Heart left ventricle (tissue), 16 donors: Measurements from ENCODE around the gene HCCS. TPM values are rescaled to one million over a fixed set of nuclear protein-coding genes. Genes with fewer than 3 reads are reported as not detected.

Source experiments
- ATAC-seq, 4 donors: fragments of 200-7000 bp; cut with Tn5 transposase; one replicate each; pipeline ENCODE4 v1.9.1; 2020 to 2022; ENCODE audit warnings: moderate library complexity in 4 of 4, mild to moderate bottlenecking in 3 of 4, moderate number of reproducible peaks in 1 of 4
- DNase-seq, 5 donors: peaks; one replicate each; pipeline ENCODE4 v3.0.0-alpha.2; 2020
- H3K27ac ChIP-seq, 12 donors: fragments of 200-600 bp; sonication (generic) in 4 of 12; one replicate each; pipeline versions ENCODE4 v1.5.0 to v1.8.0; 2016 to 2022; ENCODE audit warnings: mild to moderate bottlenecking in 2 of 12
- H3K27me3 ChIP-seq, 9 donors: fragments of 200-600 bp; sonication (generic) in 2 of 9; one replicate each; pipeline versions ENCODE4 v1.5.1 to v1.8.0; 2016 to 2022; ENCODE audit warnings: mild to moderate bottlenecking in 3 of 9
- H3K36me3 ChIP-seq, 9 donors: fragments of 200-600 bp; sonication (generic) in 2 of 9; one replicate each; pipeline versions ENCODE4 v1.5.0 to v1.8.0; 2018 to 2022; ENCODE audit warnings: mild to moderate bottlenecking in 2 of 9
- H3K4me1 ChIP-seq, 12 donors: fragments of 200-600 bp; sonication (generic) in 4 of 12; one replicate each; pipeline versions ENCODE4 v1.5.0 to v1.8.0; 2016 to 2022; ENCODE audit warnings: mild to moderate bottlenecking in 3 of 12
- H3K4me3 ChIP-seq, 12 donors: fragments of 200-600 bp; sonication (generic) in 4 of 12; one replicate each; pipeline versions ENCODE4 v1.5.0 to v1.8.0; 2017 to 2022; ENCODE audit warnings: mild to moderate bottlenecking in 9 of 12, moderate library complexity in 4 of 12
- H3K9me3 ChIP-seq, 12 donors: fragments of 200-600 bp; sonication (generic) in 4 of 12; one replicate each; pipeline versions ENCODE4 v1.5.0 to v1.8.0; 2016 to 2022; ENCODE audit warnings: mild to moderate bottlenecking in 1 of 12
- POLR2A ChIP-seq, 2 donors: fragments of 450-650 bp; IDR thresholded peaks; one replicate each; pipeline ENCODE4 v1.6.1; 2017; ENCODE audit warnings: antibody characterized with exemption in 2 of 2, mild to moderate bottlenecking in 2 of 2, moderate library complexity in 2 of 2
- WGBS, 4 donors: extraction: QIAGEN DNeasy Blood & Tissue Kit in 2 of 4; methylation state at CpG; one replicate each; pipeline versions ENCODE4 v1.1.5 to v1.1.7; 2013 to 2018; 5-methylcytosine and 5-hydroxymethylcytosine counted together
- intact Hi-C, 10 donors: fragments of 100-400 bp; cut with DNase I; formaldehyde crosslinking; loops; one replicate each; pipeline versions ENCODE4 v1.11.1 to v1.14.2; 2022
- polyA plus RNA-seq, 2 donors: library from polyadenylated mRNA; stranded (reverse); fragments of 200-250 nt; gene quantifications; one replicate each; pipeline ENCODE4 v1.2.3, GENCODE V29; 2013
- total RNA-seq, 9 donors: library from RNA; depleted of rRNA in 2 of 9; stranded (reverse); fragments of >200 nt in 2 of 9; fragmentation: NEBNext Ultra II Directional in 3 of 9; extraction: Animal tissue kit (Norgen Biotek cat#: 25700) in 3 of 9; gene quantifications; one replicate each; pipeline versions ENCODE4 v1.1.0 to v1.2.4, GENCODE V29; 2016 to 2023
- TF ChIP-seq, protein P1 (sequence below), 12 donors: fragments of 200-600 bp; sonication (generic) in 4 of 12; IDR thresholded peaks; one replicate each; pipeline versions ENCODE4 v1.5.0 to v1.8.0; 2018 to 2022; ENCODE audit warnings: antibody characterized with exemption in 12 of 12, mild to moderate bottlenecking in 5 of 12
- donor health status: ischemic (EF 13 %, LVEDD 7.1; RV severe dilation, severe dysfunction).
- donor health status: healthy with polysubstance abuse.
- donor health status: DM: no; HTN: yes; CAD: no.
- donor health status: DM: no; HTN: no; CAD: no.
- donor health status: ischemic (EF 25% LVEDD 6.9; RV normal size, moderate dysfunction).
- donor health status: ischemic (EF 25% LVEDD 5.7; RV mildly dilated, moderate dysfunction).
- donor health status: healthy.
- donor health status: DM: yes; HTN: yes; CAD: no.
- donor health status: ischemic (EF 35%, LVEDD 5.7; RV mildly dilated, moderate dysfunction).
- donor health status: nonischemic (EF 11% LVEDD 7.7; RV severe dilation, severe dysfunction).
- donor health status: DM: yes; HTN: yes; CAD: no.
- donor health status: PGD.
- donor health status: ischemic (EF 29% LVEDD 5.4; RV normal size, mild dysfunction).
- donor health status: nonischemic (EF 23%, LVEDD 6.1; RV moderate dilation, normal function).

Gene HCCS
- total and polyA plus RNA-seq, 11 donors, result 23.0 to 73.8 (median 56.2) TPM

GRCh38 chrX:11100281-11101035 lies 10.7 kb upstream of the HCCS start:
- ATAC-seq (peak in 2 of 4 donors; percentile 31 to 39), DNase-seq (peak in 2 of 5 donors; percentile 8 to 16)
- Histone ChIP-seq H3K36me3 (no peaks in the 10 kb centered on the region), H3K27ac (peak overlapping the region in 1 of 12 donors; percentile 52), H3K27me3 (peaks cover 0 to 3% (median 0%) of the 10 kb centered on the region in 9 donors), H3K4me1 (peaks cover 0 to 3% (median 0%) of the 10 kb centered on the region in 12 donors), H3K9me3 (no peaks in the 10 kb centered on the region), H3K4me3 (no peak overlapping the region)
- TF ChIP-seq POLR2A (IDR thresholded peaks at IDR 0.05), result no peak
- TF ChIP-seq, protein P1, sequence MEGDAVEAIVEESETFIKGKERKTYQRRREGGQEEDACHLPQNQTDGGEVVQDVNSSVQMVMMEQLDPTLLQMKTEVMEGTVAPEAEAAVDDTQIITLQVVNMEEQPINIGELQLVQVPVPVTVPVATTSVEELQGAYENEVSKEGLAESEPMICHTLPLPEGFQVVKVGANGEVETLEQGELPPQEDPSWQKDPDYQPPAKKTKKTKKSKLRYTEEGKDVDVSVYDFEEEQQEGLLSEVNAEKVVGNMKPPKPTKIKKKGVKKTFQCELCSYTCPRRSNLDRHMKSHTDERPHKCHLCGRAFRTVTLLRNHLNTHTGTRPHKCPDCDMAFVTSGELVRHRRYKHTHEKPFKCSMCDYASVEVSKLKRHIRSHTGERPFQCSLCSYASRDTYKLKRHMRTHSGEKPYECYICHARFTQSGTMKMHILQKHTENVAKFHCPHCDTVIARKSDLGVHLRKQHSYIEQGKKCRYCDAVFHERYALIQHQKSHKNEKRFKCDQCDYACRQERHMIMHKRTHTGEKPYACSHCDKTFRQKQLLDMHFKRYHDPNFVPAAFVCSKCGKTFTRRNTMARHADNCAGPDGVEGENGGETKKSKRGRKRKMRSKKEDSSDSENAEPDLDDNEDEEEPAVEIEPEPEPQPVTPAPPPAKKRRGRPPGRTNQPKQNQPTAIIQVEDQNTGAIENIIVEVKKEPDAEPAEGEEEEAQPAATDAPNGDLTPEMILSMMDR (IDR thresholded peaks at IDR 0.05), result peak; percentile 10 to 52 (median 36)
- intact Hi-C loops, result loop anchor here in 3 of 10 donors (10.0 kb wide), 3 partner anchors 376 to 916 kb away; no protein-coding TSS in a partner anchor
- 41 to 46% (median 45%) methylated on average over 10 of the region's 10 CpGs for WGBS, 4 donors

GRCh38 chrX:11103006-11103405 lies 8.1 kb upstream of the HCCS start:
- 85 to 97% (median 89%) methylated on average over 3 of the region's 3 CpGs for WGBS, 4 donors
- Histone ChIP-seq H3K4me1 (peaks cover 0 to 3% (median 0%) of the 10 kb centered on the region in 12 donors), H3K9me3 (no peaks in the 10 kb centered on the region), H3K36me3 (no peaks in the 10 kb centered on the region), H3K4me3 (no peak overlapping the region), H3K27me3 (peaks cover 0 to 3% (median 0%) of the 10 kb centered on the region in 9 donors), H3K27ac (no peak overlapping the region)
- ATAC-seq, result no peak
- intact Hi-C loops, result loop anchor here in 3 of 10 donors (10.0 kb wide), 3 partner anchors 378 to 918 kb away; no protein-coding TSS in a partner anchor
- DNase-seq, result no peak
- TF ChIP-seq POLR2A (IDR thresholded peaks at IDR 0.05), result no peak
- TF ChIP-seq, protein P1 (IDR thresholded peaks at IDR 0.05), result no peak

DNA sequence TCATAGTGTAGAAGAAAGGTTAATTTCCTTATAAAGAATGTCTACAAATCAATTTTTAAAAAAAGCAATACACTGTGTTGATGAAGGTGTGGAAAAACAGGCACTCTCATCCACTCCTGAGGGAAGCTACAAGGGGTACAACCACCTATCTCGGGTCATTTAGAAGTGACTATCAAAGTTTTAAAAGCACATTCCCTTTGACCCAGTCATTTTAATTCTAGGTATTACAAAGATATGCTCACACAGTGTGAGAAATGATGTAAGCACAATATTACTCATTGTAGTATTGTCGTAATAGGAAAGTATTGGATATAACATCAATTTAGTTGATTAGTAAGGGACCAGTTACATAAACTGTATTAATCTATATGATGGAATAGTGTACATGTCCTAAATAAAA lies 7.4 kb upstream of the HCCS start:
- Histone ChIP-seq H3K36me3 (no peaks in the 10 kb centered on the region), H3K9me3 (no peaks in the 10 kb centered on the region), H3K4me3 (no peak overlapping the region), H3K27ac (no peak overlapping the region), H3K4me1 (peaks cover 0 to 3% (median 0%) of the 10 kb centered on the region in 12 donors), H3K27me3 (peaks cover 0 to 3% (median 0%) of the 10 kb centered on the region in 9 donors)
- intact Hi-C loops, result loop anchor here in 3 of 10 donors (10.0 kb wide), 3 partner anchors 379 to 919 kb away; no protein-coding TSS in a partner anchor
- 69 to 93% (median 83%) methylated on average over 2 of the region's 2 CpGs for WGBS, 4 donors
- DNase-seq (no peak), ATAC-seq (no peak)
- no peak for TF ChIP-seq POLR2A (IDR thresholded peaks at IDR 0.05)
- TF ChIP-seq, protein P1 (IDR thresholded peaks at IDR 0.05), result no peak

DNA sequence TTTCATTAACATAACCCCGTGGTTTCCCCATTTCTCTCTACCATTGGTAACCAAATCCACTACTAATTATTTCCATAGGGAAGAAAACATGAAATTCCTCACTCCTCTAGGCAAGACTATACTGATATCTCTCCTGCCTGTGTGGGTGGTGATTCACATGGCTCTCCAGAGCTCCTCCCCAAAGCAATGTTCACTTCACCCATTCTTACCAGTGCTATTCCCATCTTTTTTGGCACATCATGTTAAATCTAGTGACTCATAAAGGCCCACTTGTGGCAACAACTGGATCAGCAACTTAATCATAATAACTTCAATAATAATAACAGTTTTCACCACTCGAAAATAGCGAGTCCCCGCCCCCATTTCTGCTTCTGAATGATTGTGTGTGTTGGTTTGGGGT lies 6.1 kb upstream of the HCCS start:
- WGBS, 4 donors, result 62 to 97% (median 85%) methylated on average over 4 of the region's 4 CpGs
- no peak for TF ChIP-seq POLR2A (IDR thresholded peaks at IDR 0.05)
- TF ChIP-seq, protein P1 (IDR thresholded peaks at IDR 0.05), result no peak

More for the DNA sequence above, 6.1 kb upstream of the HCCS start:
- intact Hi-C loops, result loop anchor here in 3 of 10 donors (10.0 kb wide), 3 partner anchors 380 to 920 kb away; no protein-coding TSS in a partner anchor
- Histone ChIP-seq H3K4me1 (peaks cover 0 to 3% (median 0%) of the 10 kb centered on the region in 12 donors), H3K27ac (no peak overlapping the region), H3K9me3 (no peaks in the 10 kb centered on the region), H3K4me3 (no peak overlapping the region), H3K27me3 (peaks cover 0 to 3% (median 0%) of the 10 kb centered on the region in 9 donors), H3K36me3 (no peaks in the 10 kb centered on the region)
- DNase-seq (no peak), ATAC-seq (no peak)
